H9 (cell line): ENCODE measurements around the gene GOLT1A. TPM values are rescaled to one million over a fixed set of nuclear protein-coding genes. Genes with fewer than 3 reads are reported as not detected.

Experiments used
- DNase-seq: peaks from one replicate; pipeline ENCODE4 v3.0.0-alpha.2; 2017
- H2AFZ ChIP-seq: one replicate; pipeline ENCODE4 v1.6.1; 2013; ENCODE audit warnings: mild to moderate bottlenecking, low read length, control low read depth, moderate library complexity
- H2AK5ac ChIP-seq: 2 replicates; pipeline ENCODE4 v1.6.1; 2013; ENCODE audit warnings: low read length, control low read depth, mixed read lengths; ENCODE audit not compliant: insufficient read length
- H2BK120ac ChIP-seq: one replicate; pipeline ENCODE4 v1.6.1; 2013; ENCODE audit warnings: low read depth, mild to moderate bottlenecking, low read length, control low read depth, inconsistent platforms; ENCODE audit not compliant: poor library complexity, severe bottlenecking
- H2BK12ac ChIP-seq: 2 replicates; pipeline ENCODE4 v1.6.1; 2013; ENCODE audit warnings: low read length, control low read depth, mixed read lengths, low read depth; ENCODE audit not compliant: insufficient read length
- H2BK15ac ChIP-seq: 2 replicates; pipeline ENCODE4 v1.6.1; 2013; ENCODE audit warnings: low read depth, low read length, control low read depth
- H2BK20ac ChIP-seq: one replicate; pipeline ENCODE4 v1.6.1; 2013; ENCODE audit warnings: low read depth, mild to moderate bottlenecking, low read length, control low read depth, inconsistent platforms; ENCODE audit not compliant: poor library complexity, severe bottlenecking
- H2BK5ac ChIP-seq: 2 replicates; pipeline ENCODE4 v1.6.1; 2013; ENCODE audit warnings: low read length, control low read depth, mixed read lengths; ENCODE audit not compliant: insufficient read length
- H3K14ac ChIP-seq: 2 replicates; pipeline ENCODE4 v1.6.1; 2013; ENCODE audit warnings: low read length, control low read depth; ENCODE audit not compliant: insufficient read depth
- H3K18ac ChIP-seq: 2 replicates; pipeline ENCODE4 v1.6.1; 2013; ENCODE audit warnings: low read depth, mild to moderate bottlenecking, mixed read lengths, low read length, control low read depth; ENCODE audit not compliant: insufficient read length
- H3K23ac ChIP-seq: 2 replicates; pipeline ENCODE4 v1.6.1; 2013; ENCODE audit warnings: low read length, control low read depth, mixed read lengths, low read depth; ENCODE audit not compliant: insufficient read length
- H3K23me2 ChIP-seq: 2 replicates; pipeline ENCODE4 v1.6.1; 2013; ENCODE audit warnings: low read depth, mild to moderate bottlenecking, mixed read lengths, low read length, control low read depth; ENCODE audit not compliant: insufficient read length, poor library complexity, severe bottlenecking
- H3K27ac ChIP-seq: 2 replicates; pipeline ENCODE4 v1.5.1; 2013; ENCODE audit warnings: low read length, control low read depth, mixed read lengths, low read depth; ENCODE audit not compliant: insufficient read length
- H3K27me3 ChIP-seq: 2 replicates; pipeline ENCODE4 v1.6.1; 2013; ENCODE audit warnings: low read length, control low read depth, inconsistent platforms; ENCODE audit not compliant: insufficient read depth
- H3K4ac ChIP-seq: 2 replicates; pipeline ENCODE4 v1.6.1; 2013; ENCODE audit warnings: low read depth, mild to moderate bottlenecking, control low read depth, inconsistent platforms, low read length, moderate library complexity
- H3K4me1 ChIP-seq: 2 replicates; pipeline ENCODE4 v1.6.1; 2013; ENCODE audit warnings: low read length, control low read depth, inconsistent platforms; ENCODE audit not compliant: insufficient read depth
- H3K4me2 ChIP-seq: 2 replicates; pipeline ENCODE4 v1.6.1; 2013; ENCODE audit warnings: low read length, control low read depth, mixed read lengths; ENCODE audit not compliant: insufficient read length, insufficient read depth
- H3K56ac ChIP-seq: 2 replicates; pipeline ENCODE4 v1.6.1; 2013; ENCODE audit warnings: low read depth, mild to moderate bottlenecking, mixed read lengths, low read length, control low read depth; ENCODE audit not compliant: insufficient read length
- H3K79me1 ChIP-seq: 2 replicates; pipeline ENCODE4 v1.6.1; 2013; ENCODE audit warnings: low read depth, mild to moderate bottlenecking, moderate library complexity, low read length, control low read depth, inconsistent platforms; ENCODE audit not compliant: insufficient read depth, poor library complexity, severe bottlenecking
- H3K79me2 ChIP-seq: 2 replicates; pipeline ENCODE4 v1.6.1; 2013; ENCODE audit warnings: low read length, control low read depth, inconsistent platforms; ENCODE audit not compliant: insufficient read depth
- H3K9ac ChIP-seq: 2 replicates; pipeline ENCODE4 v1.6.1; 2013; ENCODE audit warnings: low read length, control low read depth, mixed read lengths; ENCODE audit not compliant: insufficient read length; ENCODE audit errors: extremely low read depth
- H3K9me3 ChIP-seq: one replicate; pipeline ENCODE4 v1.6.1; 2013; ENCODE audit warnings: low read depth, low read length, inconsistent platforms; ENCODE audit not compliant: control insufficient read depth
- H3T11ph ChIP-seq: one replicate; pipeline ENCODE4 v1.6.1; 2013; ENCODE audit warnings: mild to moderate bottlenecking, low read length, control low read depth, inconsistent platforms
- H4K20me1 ChIP-seq: one replicate; pipeline ENCODE4 v1.6.1; 2013; ENCODE audit not compliant: control insufficient read depth, insufficient read length, insufficient read depth
- H4K5ac ChIP-seq: 2 replicates; pipeline ENCODE4 v1.6.1; 2013; ENCODE audit warnings: low read depth, mild to moderate bottlenecking, mixed read lengths, low read length, control low read depth; ENCODE audit not compliant: insufficient read length
- H4K8ac ChIP-seq: replicated peaks from 2 replicates; pipeline ENCODE4 v1.6.1; 2013; ENCODE audit warnings: low read length, control low read depth, mixed read lengths, low read depth; ENCODE audit not compliant: insufficient read length
- H4K91ac ChIP-seq: 2 replicates; pipeline ENCODE4 v1.6.1; 2013; ENCODE audit warnings: low read depth, mild to moderate bottlenecking, moderate library complexity, mixed read lengths, low read length, control low read depth; ENCODE audit not compliant: insufficient read length
- H3K27ac Mint-ChIP-seq, 3 experiments: 2 replicates in 2 of 3; 3 replicates in 1 of 3; pipeline ENCODE4 v1.8.0; 2020 to 2021; ENCODE audit warnings: mixed read lengths in 3 of 3, mild to moderate bottlenecking in 1 of 3, moderate library complexity in 1 of 3
- H3K27me3 Mint-ChIP-seq: 2 replicates; pipeline ENCODE4 v1.8.0; 2021; ENCODE audit warnings: low read depth, mild to moderate bottlenecking, moderate library complexity, mixed read lengths
- H3K36me3 Mint-ChIP-seq, 3 experiments: 2 replicates in 2 of 3; 3 replicates in 1 of 3; pipeline ENCODE4 v1.8.0; 2020 to 2021; ENCODE audit warnings: low read depth in 3 of 3, mixed read lengths in 3 of 3; ENCODE audit not compliant: insufficient read depth in 1 of 3
- H3K4me1 Mint-ChIP-seq, 2 experiments: 2 replicates each; pipeline ENCODE4 v1.8.0; 2020; ENCODE audit warnings: mixed read lengths in 2 of 2
- H3K4me3 Mint-ChIP-seq, 2 experiments: 2 replicates in 1 of 2; 3 replicates in 1 of 2; pipeline ENCODE4 v1.8.0; 2020 to 2021; ENCODE audit warnings: mild to moderate bottlenecking in 2 of 2, mixed read lengths in 2 of 2, moderate library complexity in 1 of 2
- H3K9me3 Mint-ChIP-seq, 2 experiments: 2 replicates in 1 of 2; 3 replicates in 1 of 2; pipeline ENCODE4 v1.8.0; 2020; ENCODE audit warnings: mild to moderate bottlenecking in 2 of 2, mixed read lengths in 2 of 2, moderate library complexity in 1 of 2
- WGBS: extraction: QIAGEN DNeasy Blood & Tissue Kit; methylation state at CpG from one replicate; pipeline ENCODE4 v1.1.7; 2013; ENCODE audit warnings: missing lambda C conversion rate, low lambda C conversion rate, mixed read lengths; ENCODE audit not compliant: insufficient read length; ENCODE audit errors: extremely low coverage; 5-methylcytosine and 5-hydroxymethylcytosine counted together
- total RNA-seq: library from RNA; stranded (reverse); gene quantifications from 2 replicates; pipeline ENCODE4 v1.2.1, GENCODE V29; 2021
- TF ChIP-seq, protein P1 (sequence below): fragments of 200-600 bp; sonication (generic); conservative IDR thresholded peaks from 3 replicates; pipeline ENCODE4 v1.8.0; 2021; ENCODE audit warnings: antibody characterized with exemption, mild to moderate bottlenecking

The GOLT1A gene
- total RNA-seq, 1 experiment from 2014 or later, result 4.2 TPM

DNA sequence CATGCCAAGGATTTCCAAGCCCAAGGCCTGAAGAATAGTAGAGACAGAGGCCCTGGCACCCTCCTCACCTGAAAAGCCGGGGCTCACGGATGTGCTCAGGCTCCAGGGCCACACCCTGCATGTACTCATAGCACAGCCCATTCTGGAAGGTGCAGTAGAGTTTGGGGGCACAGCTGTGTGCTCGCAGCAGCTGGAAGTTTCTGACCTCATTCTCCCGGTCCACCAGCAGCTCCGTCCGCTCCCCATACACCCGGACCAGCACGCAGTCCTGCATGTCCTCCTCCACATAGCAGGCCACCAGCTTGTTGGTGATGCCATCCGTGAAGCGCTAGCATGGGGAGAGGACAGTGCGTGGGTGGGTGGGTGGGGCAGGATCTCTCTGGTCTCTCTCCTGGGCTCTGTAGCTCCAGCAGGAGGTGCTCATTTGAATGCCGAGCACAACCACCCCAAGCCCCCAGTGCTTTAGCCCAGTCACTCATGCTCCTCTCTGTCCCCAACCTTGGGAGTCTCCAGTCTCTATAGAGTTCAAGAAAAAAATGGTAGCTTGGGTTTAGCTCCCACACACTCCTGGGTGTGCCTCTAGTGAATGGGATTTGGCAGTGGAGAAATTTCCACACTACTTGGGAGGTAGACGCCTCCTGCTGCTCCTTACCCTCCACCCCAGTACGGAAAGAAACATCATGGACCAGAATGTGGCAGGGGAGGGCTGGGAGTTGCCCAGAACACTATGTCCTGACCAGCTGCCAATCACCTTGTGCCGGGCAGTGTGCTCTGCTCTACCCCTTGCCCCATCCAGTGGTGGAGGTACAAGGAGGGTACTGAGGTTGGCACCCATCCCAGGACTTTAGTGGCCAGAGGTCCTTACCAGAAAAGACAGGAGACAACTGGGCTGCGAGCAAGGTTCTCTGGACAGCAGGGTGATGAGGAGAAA lies 63.9 kb downstream of the GOLT1A start:
- peak overlapping the region; percentile 62 to 74; a peak in 4 of 5 replicates for H3K4me3 Mint-ChIP-seq
- H2AFZ ChIP-seq, result no peak overlapping the region
- peaks cover 46 to 52% of the 10 kb centered on the region in 2 experiments for H3K4me1 Mint-ChIP-seq
- H3K14ac ChIP-seq, result no peak overlapping the region
- no peak overlapping the region for H2BK120ac ChIP-seq
- peaks cover 4% of the 10 kb centered on the region; the same call in 1 of the 2 replicates for H3K4me1 ChIP-seq
- H4K91ac ChIP-seq, result no peak overlapping the region
- no peaks in the 10 kb centered on the region; a peak in 1 of 5 replicates for H3K9me3 Mint-ChIP-seq
- peaks cover 39% of the 10 kb centered on the region for H3K27me3 Mint-ChIP-seq
- peak overlapping the region in 1 of 3 experiments; percentile 57; a peak in 2 of 7 replicates for H3K27ac Mint-ChIP-seq
- H2AK5ac ChIP-seq, result no peak overlapping the region
- DNase-seq, result no peak
- H3K79me2 ChIP-seq, result no peaks in the 10 kb centered on the region
- H2BK15ac ChIP-seq, result no peak overlapping the region
- H4K8ac ChIP-seq, result no peak overlapping the region
- no peak overlapping the region for H3K23ac ChIP-seq
- no peak overlapping the region for H3K4ac ChIP-seq
- peaks cover 0 to 5% (median 5%) of the 10 kb centered on the region in 3 experiments; a peak in 3 of 7 replicates for H3K36me3 Mint-ChIP-seq
- H3K9me3 ChIP-seq, result no peaks in the 10 kb centered on the region
- H3K27me3 ChIP-seq, result no peaks in the 10 kb centered on the region; the same call in 1 of the 2 replicates
- H3T11ph ChIP-seq, result no peak overlapping the region
- no peak overlapping the region for H3K18ac ChIP-seq
- TF ChIP-seq, protein P1, sequence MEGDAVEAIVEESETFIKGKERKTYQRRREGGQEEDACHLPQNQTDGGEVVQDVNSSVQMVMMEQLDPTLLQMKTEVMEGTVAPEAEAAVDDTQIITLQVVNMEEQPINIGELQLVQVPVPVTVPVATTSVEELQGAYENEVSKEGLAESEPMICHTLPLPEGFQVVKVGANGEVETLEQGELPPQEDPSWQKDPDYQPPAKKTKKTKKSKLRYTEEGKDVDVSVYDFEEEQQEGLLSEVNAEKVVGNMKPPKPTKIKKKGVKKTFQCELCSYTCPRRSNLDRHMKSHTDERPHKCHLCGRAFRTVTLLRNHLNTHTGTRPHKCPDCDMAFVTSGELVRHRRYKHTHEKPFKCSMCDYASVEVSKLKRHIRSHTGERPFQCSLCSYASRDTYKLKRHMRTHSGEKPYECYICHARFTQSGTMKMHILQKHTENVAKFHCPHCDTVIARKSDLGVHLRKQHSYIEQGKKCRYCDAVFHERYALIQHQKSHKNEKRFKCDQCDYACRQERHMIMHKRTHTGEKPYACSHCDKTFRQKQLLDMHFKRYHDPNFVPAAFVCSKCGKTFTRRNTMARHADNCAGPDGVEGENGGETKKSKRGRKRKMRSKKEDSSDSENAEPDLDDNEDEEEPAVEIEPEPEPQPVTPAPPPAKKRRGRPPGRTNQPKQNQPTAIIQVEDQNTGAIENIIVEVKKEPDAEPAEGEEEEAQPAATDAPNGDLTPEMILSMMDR, result no peak
- no peak overlapping the region for H2BK20ac ChIP-seq
- H4K5ac ChIP-seq, result no peak overlapping the region
- WGBS, result no CpG with 5 or more reads among the region's 16 CpGs
- H3K56ac ChIP-seq, result no peak overlapping the region
- H3K79me1 ChIP-seq, result no peaks in the 10 kb centered on the region
- H2BK12ac ChIP-seq, result no peak overlapping the region
- no peak overlapping the region for H2BK5ac ChIP-seq
- no peak overlapping the region for H3K4me2 ChIP-seq
- no peak overlapping the region for H3K9ac ChIP-seq
- no peaks in the 10 kb centered on the region for H4K20me1 ChIP-seq
- no peak overlapping the region for H3K27ac ChIP-seq
- H3K23me2 ChIP-seq, result peaks cover 6% of the 10 kb centered on the region
